Natural killer cell (primary cell): ENCODE measurements around the gene SCRT2. TPM values are rescaled to one million over a fixed set of nuclear protein-coding genes. Genes with fewer than 3 reads are reported as not detected.

Experiments used
- ATAC-seq, 3 donors: fragments of 150-1000 bp in 2 of 3; fragments of 200-7000 bp in 1 of 3; cut with Tn5 transposase; 1 replicate in 1 of 3; 2 replicates in 2 of 3; pipeline ENCODE4 v1.10.0; 2021; ENCODE audit warnings: mild to moderate bottlenecking in 2 of 3, moderate library complexity in 2 of 3
- DNase-seq, 2 donors: peaks; one replicate each; pipeline versions ENCODE4 v3.0.0 to v3.0.0-alpha.2; 2013 to 2021; ENCODE audit warnings: mixed read lengths in 1 of 2
- H3K27ac ChIP-seq: one replicate; pipeline ENCODE4 v1.5.1; 2013; ENCODE audit warnings: mild to moderate bottlenecking, low read length
- H3K27me3 ChIP-seq: one replicate; pipeline ENCODE4 v1.6.1; 2013; ENCODE audit warnings: low read length; ENCODE audit not compliant: control insufficient read depth, insufficient read depth
- H3K36me3 ChIP-seq: one replicate; pipeline ENCODE4 v1.6.1; 2013; ENCODE audit warnings: low read length; ENCODE audit not compliant: control insufficient read depth, insufficient read depth
- H3K4me1 ChIP-seq: one replicate; pipeline ENCODE4 v1.6.1; 2013; ENCODE audit warnings: low read length; ENCODE audit not compliant: control insufficient read depth, insufficient read depth
- H3K4me3 ChIP-seq: one replicate; pipeline ENCODE4 v1.5.1; 2013; ENCODE audit warnings: low read length
- H3K9me3 ChIP-seq: one replicate; pipeline ENCODE4 v1.6.1; 2013; ENCODE audit warnings: low read length; ENCODE audit not compliant: control insufficient read depth, insufficient read depth
- H3K27ac Mint-ChIP-seq, 2 donors: one replicate each; pipeline ENCODE4 v1.8.0; 2022; ENCODE audit warnings: mild to moderate bottlenecking in 2 of 2, mixed read lengths in 2 of 2, moderate library complexity in 1 of 2
- H3K27me3 Mint-ChIP-seq, 2 donors: one replicate each; pipeline ENCODE4 v1.8.0; 2022; ENCODE audit warnings: low read depth in 2 of 2, mixed read lengths in 2 of 2
- H3K36me3 Mint-ChIP-seq: one replicate; pipeline ENCODE4 v1.8.0; 2022; ENCODE audit warnings: mixed read lengths
- H3K4me1 Mint-ChIP-seq, 2 donors: one replicate each; pipeline ENCODE4 v1.8.0; 2022; ENCODE audit warnings: mixed read lengths in 2 of 2
- H3K4me3 Mint-ChIP-seq: one replicate; pipeline ENCODE4 v1.8.0; 2022; ENCODE audit warnings: mild to moderate bottlenecking, moderate library complexity, mixed read lengths
- H3K9me3 Mint-ChIP-seq, 2 donors: one replicate each; pipeline ENCODE4 v1.8.0; 2022; ENCODE audit warnings: mixed read lengths in 2 of 2
- WGBS: methylation state at CpG from one replicate; pipeline ENCODE4 v1.1.7; 2013; ENCODE audit warnings: missing lambda C conversion rate; ENCODE audit not compliant: insufficient coverage; 5-methylcytosine and 5-hydroxymethylcytosine counted together
- intact Hi-C: fragments of 100-400 bp; cut with micrococcal nuclease; formaldehyde crosslinking; loops from one replicate; pipeline ENCODE4 v1.14.2; 2022
- total RNA-seq, 4 donors: library from RNA; stranded (reverse); fragments of 120-200 nt in 1 of 4; gene quantifications; one replicate each; pipeline versions ENCODE4 v1.2.3 to v1.2.4, GENCODE V29; 2013 to 2022
- TF ChIP-seq, protein P1 (sequence below): fragments of 200-600 bp; IDR thresholded peaks from one replicate; pipeline ENCODE4 v1.8.0; 2022; ENCODE audit warnings: antibody characterized with exemption

The SCRT2 gene
- total RNA-seq, 3 donors from 2014 or later (not counting 1 experiment from before 2014, with no cell fraction given): not detected

DNA sequence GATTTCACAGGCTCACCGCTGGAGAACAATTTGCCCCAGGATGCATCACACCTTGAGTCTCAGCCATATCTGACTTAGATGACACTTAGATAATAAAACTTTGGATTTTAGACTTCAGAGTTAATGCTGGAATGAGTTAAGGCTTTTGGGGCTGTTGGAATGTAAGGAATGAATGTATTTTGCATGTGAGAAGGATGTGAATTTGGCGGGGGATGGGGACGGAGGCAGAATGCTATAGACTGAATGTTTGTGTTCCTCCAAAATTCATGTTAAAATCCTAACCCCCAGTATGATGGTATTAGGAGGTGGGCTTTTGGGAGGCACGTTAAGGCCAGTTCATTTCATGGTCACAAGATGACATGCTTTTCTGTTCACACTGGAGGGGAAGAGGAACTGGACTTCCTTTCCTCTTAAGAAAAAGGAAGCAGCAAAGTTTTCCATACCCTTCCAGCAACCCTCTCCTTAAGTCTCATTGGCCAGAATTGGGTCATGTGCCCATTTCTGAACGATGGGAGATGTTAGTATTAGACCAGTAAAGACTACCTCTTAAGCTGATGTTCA is 16.8 kb downstream of the SCRT2 start:
- H3K36me3 ChIP-seq: no peaks in the 10 kb centered on the region
- no peaks in the 10 kb centered on the region for H3K9me3 ChIP-seq
- H3K4me3 ChIP-seq: no peak overlapping the region
- peaks cover 6 to 19% of the 10 kb centered on the region in 2 donors for H3K4me1 Mint-ChIP-seq
- peaks cover 11% of the 10 kb centered on the region for H3K4me1 ChIP-seq
- DNase-seq: no peak
- peaks cover 38 to 45% of the 10 kb centered on the region in 2 donors for H3K27me3 Mint-ChIP-seq
- WGBS: 79% methylated on average over 4 of the region's 5 CpGs
- TF ChIP-seq, protein P1, sequence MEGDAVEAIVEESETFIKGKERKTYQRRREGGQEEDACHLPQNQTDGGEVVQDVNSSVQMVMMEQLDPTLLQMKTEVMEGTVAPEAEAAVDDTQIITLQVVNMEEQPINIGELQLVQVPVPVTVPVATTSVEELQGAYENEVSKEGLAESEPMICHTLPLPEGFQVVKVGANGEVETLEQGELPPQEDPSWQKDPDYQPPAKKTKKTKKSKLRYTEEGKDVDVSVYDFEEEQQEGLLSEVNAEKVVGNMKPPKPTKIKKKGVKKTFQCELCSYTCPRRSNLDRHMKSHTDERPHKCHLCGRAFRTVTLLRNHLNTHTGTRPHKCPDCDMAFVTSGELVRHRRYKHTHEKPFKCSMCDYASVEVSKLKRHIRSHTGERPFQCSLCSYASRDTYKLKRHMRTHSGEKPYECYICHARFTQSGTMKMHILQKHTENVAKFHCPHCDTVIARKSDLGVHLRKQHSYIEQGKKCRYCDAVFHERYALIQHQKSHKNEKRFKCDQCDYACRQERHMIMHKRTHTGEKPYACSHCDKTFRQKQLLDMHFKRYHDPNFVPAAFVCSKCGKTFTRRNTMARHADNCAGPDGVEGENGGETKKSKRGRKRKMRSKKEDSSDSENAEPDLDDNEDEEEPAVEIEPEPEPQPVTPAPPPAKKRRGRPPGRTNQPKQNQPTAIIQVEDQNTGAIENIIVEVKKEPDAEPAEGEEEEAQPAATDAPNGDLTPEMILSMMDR: no peak
- H3K9me3 Mint-ChIP-seq: no peaks in the 10 kb centered on the region
- H3K36me3 Mint-ChIP-seq: no peaks in the 10 kb centered on the region
- peaks cover 10% of the 10 kb centered on the region for H3K27me3 ChIP-seq
- intact Hi-C loops: no loop called here
- ATAC-seq: no peak
- H3K27ac Mint-ChIP-seq: no peak overlapping the region
- H3K27ac ChIP-seq: no peak overlapping the region
- no peak overlapping the region for H3K4me3 Mint-ChIP-seq

DNA sequence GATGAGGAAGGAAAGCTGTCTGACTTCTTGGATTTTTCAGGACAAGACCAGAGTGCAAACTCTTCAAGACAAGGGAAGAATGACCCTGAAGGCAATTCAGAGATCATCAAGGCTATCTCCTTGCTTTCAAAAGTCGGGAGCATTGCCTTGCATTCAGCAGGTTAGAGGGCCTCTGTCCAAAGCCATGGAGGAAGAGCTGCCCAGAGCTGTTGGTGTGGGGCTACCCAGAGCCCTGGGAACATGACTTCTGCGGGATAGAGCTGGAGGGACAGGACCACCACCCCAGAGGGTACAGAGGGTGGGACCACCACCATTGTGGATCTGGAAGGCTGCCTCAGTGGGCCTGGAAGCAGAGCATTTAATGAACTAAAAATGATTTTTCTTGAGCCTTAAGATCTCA is 17.4 kb downstream of the SCRT2 start:
- H3K9me3 Mint-ChIP-seq: no peaks in the 10 kb centered on the region
- H3K9me3 ChIP-seq: no peaks in the 10 kb centered on the region
- H3K27me3 ChIP-seq: peaks cover 10% of the 10 kb centered on the region
- no peak overlapping the region for H3K4me3 Mint-ChIP-seq
- DNase-seq (no peak), ATAC-seq (no peak)
- H3K4me3 ChIP-seq: no peak overlapping the region
- TF ChIP-seq, protein P1: no peak
- no peak overlapping the region for H3K27ac Mint-ChIP-seq
- H3K36me3 Mint-ChIP-seq: no peaks in the 10 kb centered on the region
- H3K36me3 ChIP-seq: no peaks in the 10 kb centered on the region
- H3K4me1 Mint-ChIP-seq: peaks cover 10 to 21% of the 10 kb centered on the region in 2 donors
- intact Hi-C loops: no loop called here
- H3K4me1 ChIP-seq: peaks cover 15% of the 10 kb centered on the region
- H3K27me3 Mint-ChIP-seq: peaks cover 37 to 43% of the 10 kb centered on the region in 2 donors
- WGBS: 74% methylated on average over 2 of the region's 2 CpGs
- no peak overlapping the region for H3K27ac ChIP-seq

DNA sequence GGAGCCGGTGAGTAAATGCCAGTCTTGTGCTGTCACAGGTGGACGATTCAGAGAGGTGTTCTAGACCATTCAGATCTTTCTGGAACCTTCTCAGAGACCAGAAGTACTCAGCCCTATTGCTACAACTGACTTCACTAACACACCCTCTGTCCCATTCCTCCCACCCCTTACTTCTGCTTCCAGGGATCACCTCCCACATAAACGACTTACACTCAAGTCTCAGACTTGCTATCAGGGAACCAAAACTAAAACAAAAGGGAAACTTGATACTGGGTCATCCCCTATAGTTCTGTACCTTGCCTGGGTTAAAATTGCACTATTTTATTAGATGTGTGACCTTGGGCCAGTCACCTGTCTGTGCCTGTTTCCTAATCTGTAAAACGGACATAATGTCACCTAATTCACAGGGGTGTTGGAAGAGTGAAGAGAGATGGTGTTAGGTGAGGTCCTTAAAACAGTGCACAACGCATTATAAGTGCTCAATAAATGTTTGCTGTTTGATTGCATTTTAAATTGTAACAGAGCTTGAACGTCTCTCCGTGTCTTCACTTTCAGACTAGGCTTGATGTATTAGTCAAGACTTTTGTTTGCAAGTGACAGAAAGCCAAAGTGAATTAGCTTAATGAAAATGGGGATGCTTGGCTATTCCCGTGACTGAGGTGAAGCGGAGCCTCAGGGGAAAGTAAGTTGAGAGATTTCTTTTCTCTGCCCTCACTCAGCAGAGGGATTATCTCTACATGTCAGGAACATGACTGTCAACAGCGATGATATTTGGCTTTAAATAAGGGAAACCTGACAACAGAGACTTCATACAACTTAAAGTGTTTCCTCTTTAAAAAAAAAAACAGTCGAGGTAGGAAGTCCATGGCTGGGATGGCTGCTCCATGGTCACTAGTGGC is 19.6 kb downstream of the SCRT2 start:
- Mint-ChIP-seq H3K4me1 (peaks cover 26 to 35% of the 10 kb centered on the region in 2 donors), H3K9me3 (no peaks in the 10 kb centered on the region), H3K4me3 (no peak overlapping the region), H3K27me3 (peaks cover 27 to 28% of the 10 kb centered on the region in 2 donors), H3K27ac (no peak overlapping the region), H3K36me3 (no peaks in the 10 kb centered on the region)
- Histone ChIP-seq H3K4me3 (no peak overlapping the region), H3K4me1 (peaks cover 22% of the 10 kb centered on the region), H3K36me3 (no peaks in the 10 kb centered on the region), H3K9me3 (no peaks in the 10 kb centered on the region), H3K27me3 (peaks cover 1% of the 10 kb centered on the region), H3K27ac (no peak overlapping the region)
- DNase-seq (no peak), ATAC-seq (no peak)
- intact Hi-C loops: no loop called here
- WGBS: 82% methylated on average over 11 of the region's 11 CpGs
- TF ChIP-seq, protein P1: no peak
